ENCODE measurements around the gene SGMS1.

DNA sequence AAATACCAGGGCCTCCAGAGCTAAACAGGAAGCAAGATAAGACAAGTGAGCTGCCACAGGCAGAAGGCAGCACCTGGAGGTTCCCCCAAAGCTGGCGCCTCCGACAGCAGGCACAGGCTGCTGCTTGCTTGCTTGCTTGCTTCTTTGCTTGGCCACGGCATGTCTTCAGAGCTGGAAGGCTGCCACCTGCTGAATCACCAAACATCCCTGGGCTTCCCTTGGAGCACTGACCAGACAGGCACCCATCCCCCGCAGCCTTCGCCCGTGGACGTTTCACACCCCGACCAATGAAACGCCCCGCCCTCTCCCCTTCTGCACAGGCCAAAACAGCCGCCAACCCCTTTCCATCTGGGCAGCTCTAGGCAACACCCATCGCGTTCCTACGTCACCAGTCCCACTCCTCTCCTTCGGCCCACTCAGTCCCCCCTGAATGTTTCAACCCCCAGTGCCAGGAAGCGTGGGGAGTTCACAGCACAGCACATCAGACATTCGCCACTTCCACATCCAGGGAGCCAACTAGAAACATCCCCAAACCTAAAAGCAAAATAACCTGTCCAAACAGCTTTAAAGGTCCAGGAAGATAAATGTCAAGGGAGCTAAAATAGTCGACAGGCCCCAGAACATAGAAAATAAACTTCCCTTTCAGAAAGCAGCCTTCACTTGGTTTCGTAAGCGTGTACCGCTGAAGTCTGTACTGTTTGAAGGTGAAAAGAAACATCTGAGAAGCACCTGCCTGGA is 1.6 kb downstream of the SGMS1 start:
- TF ChIP-seq, protein P1, sequence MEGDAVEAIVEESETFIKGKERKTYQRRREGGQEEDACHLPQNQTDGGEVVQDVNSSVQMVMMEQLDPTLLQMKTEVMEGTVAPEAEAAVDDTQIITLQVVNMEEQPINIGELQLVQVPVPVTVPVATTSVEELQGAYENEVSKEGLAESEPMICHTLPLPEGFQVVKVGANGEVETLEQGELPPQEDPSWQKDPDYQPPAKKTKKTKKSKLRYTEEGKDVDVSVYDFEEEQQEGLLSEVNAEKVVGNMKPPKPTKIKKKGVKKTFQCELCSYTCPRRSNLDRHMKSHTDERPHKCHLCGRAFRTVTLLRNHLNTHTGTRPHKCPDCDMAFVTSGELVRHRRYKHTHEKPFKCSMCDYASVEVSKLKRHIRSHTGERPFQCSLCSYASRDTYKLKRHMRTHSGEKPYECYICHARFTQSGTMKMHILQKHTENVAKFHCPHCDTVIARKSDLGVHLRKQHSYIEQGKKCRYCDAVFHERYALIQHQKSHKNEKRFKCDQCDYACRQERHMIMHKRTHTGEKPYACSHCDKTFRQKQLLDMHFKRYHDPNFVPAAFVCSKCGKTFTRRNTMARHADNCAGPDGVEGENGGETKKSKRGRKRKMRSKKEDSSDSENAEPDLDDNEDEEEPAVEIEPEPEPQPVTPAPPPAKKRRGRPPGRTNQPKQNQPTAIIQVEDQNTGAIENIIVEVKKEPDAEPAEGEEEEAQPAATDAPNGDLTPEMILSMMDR (IDR thresholded peaks at IDR 0.05; ENCODE audit: low read depth, low read length): no peak
- no peak for TF ChIP-seq EZH2phosphoT487 (IDR thresholded peaks at IDR 0.05; ENCODE audit: low read depth)
